ENCODE data around the gene FZD8. TPM values are rescaled to one million over a fixed set of nuclear protein-coding genes. Genes with fewer than 3 reads are reported as not detected.

FZD8 gene
- polyA plus RNA-seq, 2 donors: 0.35 to 0.72 TPM

DNA sequence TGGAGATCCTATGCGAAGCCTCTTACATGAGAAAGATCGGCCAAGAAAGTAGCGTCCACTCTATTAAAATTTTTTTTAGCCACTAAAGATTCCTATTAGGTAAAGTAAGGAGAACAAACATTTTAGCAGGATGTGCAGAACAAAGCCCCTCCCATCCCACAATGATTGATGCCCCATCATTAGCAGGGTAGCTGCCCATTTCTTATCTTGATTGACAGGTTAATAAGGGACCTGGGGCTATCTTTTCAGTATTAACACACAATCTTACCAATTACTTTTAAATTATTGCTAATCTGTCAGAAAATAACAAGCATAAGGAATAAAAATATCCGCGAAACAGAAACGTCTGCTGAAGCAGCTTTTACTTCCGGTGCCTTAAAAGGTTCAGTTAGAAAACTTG, 5.1 kb downstream of the FZD8 start:
- no peak overlapping the region for H3K4me3 ChIP-seq (ENCODE audit: low read depth in 1 of 2, low read length in 2 of 2)
- no peak overlapping the region for H3K27ac ChIP-seq (ENCODE audit: low read depth in 2 of 2, low read length in 1 of 2)
- H3K27me3 ChIP-seq (ENCODE audit: control insufficient read depth in 1 of 2, insufficient read depth in 2 of 2, low read length in 2 of 2): peaks cover 0 to 5% of the 10 kb centered on the region in 2 donors
- WGBS, 2 donors: 67 to 77% methylated on average over 7 of the region's 7 CpGs
- peaks cover 7 to 13% of the 10 kb centered on the region in 2 donors for H3K4me1 ChIP-seq (ENCODE audit: control insufficient read depth in 2 of 2, insufficient read depth in 2 of 2, low read length in 1 of 2)
- H3K36me3 ChIP-seq (ENCODE audit: control insufficient read depth in 2 of 2, insufficient read depth in 2 of 2, low read length in 1 of 2): no peaks in the 10 kb centered on the region
- peaks cover 0 to 3% of the 10 kb centered on the region in 2 donors for H3K9me3 ChIP-seq (ENCODE audit: control insufficient read depth in 2 of 2, insufficient read depth in 1 of 2, low read depth in 1 of 2, low read length in 1 of 2)

DNA sequence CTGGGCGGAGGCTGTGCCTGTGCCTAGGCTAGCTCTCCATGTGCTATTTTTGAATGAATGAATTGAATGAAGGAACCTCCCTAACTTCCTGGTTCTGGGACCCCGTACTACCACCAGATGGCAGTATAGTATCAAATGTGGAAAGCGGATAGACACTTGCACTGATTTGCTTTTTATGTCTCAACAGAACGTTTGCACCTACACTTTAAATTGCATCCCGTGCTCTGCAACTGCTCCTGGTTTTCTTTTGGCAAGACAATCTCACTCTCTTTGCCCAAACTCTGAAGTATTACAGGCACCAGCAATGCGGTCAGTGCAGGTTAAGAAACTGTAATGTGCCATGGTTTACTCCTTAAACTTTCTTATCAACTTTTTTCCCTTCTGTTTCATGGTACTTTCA, 6.5 kb downstream of the FZD8 start:
- Histone ChIP-seq H3K36me3 (ENCODE audit: control insufficient read depth in 2 of 2, insufficient read depth in 2 of 2, low read length in 1 of 2) (no peaks in the 10 kb centered on the region), H3K9me3 (ENCODE audit: control insufficient read depth in 2 of 2, insufficient read depth in 1 of 2, low read depth in 1 of 2, low read length in 1 of 2) (peaks cover 0 to 3% of the 10 kb centered on the region in 2 donors), H3K4me3 (ENCODE audit: low read depth in 1 of 2, low read length in 2 of 2) (no peak overlapping the region), H3K27ac (ENCODE audit: low read depth in 2 of 2, low read length in 1 of 2) (no peak overlapping the region), H3K27me3 (ENCODE audit: control insufficient read depth in 1 of 2, insufficient read depth in 2 of 2, low read length in 2 of 2) (peaks cover 0 to 5% of the 10 kb centered on the region in 2 donors), H3K4me1 (ENCODE audit: control insufficient read depth in 2 of 2, insufficient read depth in 2 of 2, low read length in 1 of 2) (peaks cover 7 to 13% of the 10 kb centered on the region in 2 donors)
- 12 to 14% methylated on average over 6 of the region's 6 CpGs for WGBS, 2 donors

DNA sequence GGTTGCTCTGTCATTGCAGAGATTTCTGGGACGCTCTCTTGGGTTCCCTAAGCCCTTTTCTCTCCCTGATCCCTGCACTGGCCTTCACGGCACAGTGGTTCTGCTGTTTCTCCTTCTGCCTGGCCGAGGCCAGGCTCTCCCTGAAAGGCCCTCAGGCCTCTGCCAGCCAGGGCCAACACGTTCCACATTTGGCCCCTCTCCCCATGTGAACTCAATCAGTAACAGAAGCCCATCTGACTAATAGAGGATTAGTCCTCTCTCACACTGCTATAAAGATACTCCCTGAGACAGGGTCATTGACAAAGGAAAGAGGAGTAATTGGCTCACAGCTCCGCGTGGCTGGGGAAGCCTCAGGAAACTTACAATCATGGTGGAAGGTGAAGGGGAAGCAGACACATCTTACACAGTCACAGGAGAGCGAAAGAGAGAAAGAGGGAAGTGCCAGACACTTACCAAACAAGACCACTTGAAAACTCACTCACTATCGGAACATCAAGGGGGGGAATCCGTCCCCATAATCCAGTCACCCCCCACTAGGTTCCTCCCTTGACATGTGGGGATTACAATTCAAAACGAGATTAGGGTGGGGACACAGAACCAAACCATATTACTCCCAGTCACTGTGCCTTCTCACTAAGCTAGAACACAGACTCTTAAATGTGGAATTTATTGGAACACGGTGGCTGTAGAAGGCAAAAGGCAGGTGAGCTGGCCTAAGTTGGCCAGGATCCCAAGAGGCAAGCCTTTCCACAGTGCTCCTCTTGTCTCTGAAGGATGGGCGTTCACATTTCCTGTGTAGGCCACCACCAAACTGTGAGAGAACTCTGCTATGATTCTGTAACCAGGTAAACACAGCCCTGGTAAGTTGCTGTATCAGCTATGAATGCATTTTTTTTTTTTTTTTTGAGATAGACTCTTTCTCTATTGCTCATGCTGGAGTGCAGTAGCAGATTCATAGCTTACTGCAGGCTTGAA, 8.8 kb downstream of the FZD8 start:
- H3K4me1 ChIP-seq (ENCODE audit: control insufficient read depth in 2 of 2, insufficient read depth in 2 of 2, low read length in 1 of 2): no peaks in the 10 kb centered on the region
- 54 to 57% methylated on average over 12 of the region's 12 CpGs for WGBS, 2 donors
- no peak overlapping the region for H3K27ac ChIP-seq (ENCODE audit: low read depth in 2 of 2, low read length in 1 of 2)
- H3K4me3 ChIP-seq (ENCODE audit: low read depth in 1 of 2, low read length in 2 of 2): no peak overlapping the region
- no peaks in the 10 kb centered on the region for H3K27me3 ChIP-seq (ENCODE audit: control insufficient read depth in 1 of 2, insufficient read depth in 2 of 2, low read length in 2 of 2)
- H3K36me3 ChIP-seq (ENCODE audit: control insufficient read depth in 2 of 2, insufficient read depth in 2 of 2, low read length in 1 of 2): no peaks in the 10 kb centered on the region
- H3K9me3 ChIP-seq (ENCODE audit: control insufficient read depth in 2 of 2, insufficient read depth in 1 of 2, low read depth in 1 of 2, low read length in 1 of 2): no peaks in the 10 kb centered on the region

DNA sequence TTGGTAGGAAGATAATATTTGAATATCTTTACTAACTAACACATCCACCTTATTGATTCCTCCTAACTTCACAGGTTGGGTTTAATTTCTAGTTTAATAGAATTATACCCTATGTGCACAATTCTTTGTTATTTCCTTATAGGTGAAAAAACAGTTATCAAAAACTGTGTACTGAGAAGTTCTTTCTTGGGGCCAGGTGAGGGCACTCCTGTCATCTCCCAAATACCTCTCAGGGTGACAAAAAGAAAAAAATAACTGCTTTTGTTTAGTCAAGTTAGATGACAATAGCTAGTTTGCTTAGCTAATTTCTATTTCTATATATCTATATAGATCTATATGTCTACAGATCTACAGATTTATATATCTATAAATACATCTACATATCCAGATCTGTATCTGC, 10.1 kb downstream of the FZD8 start:
- no peaks in the 10 kb centered on the region for H3K9me3 ChIP-seq (ENCODE audit: control insufficient read depth in 2 of 2, insufficient read depth in 1 of 2, low read depth in 1 of 2, low read length in 1 of 2)
- H3K27me3 ChIP-seq (ENCODE audit: control insufficient read depth in 1 of 2, insufficient read depth in 2 of 2, low read length in 2 of 2): peaks cover 0 to under 1% of the 10 kb centered on the region in 2 donors
- H3K27ac ChIP-seq (ENCODE audit: low read depth in 2 of 2, low read length in 1 of 2): no peak overlapping the region
- H3K36me3 ChIP-seq (ENCODE audit: control insufficient read depth in 2 of 2, insufficient read depth in 2 of 2, low read length in 1 of 2): no peaks in the 10 kb centered on the region
- H3K4me3 ChIP-seq (ENCODE audit: low read depth in 1 of 2, low read length in 2 of 2): no peak overlapping the region
- no peaks in the 10 kb centered on the region for H3K4me1 ChIP-seq (ENCODE audit: control insufficient read depth in 2 of 2, insufficient read depth in 2 of 2, low read length in 1 of 2)

DNA sequence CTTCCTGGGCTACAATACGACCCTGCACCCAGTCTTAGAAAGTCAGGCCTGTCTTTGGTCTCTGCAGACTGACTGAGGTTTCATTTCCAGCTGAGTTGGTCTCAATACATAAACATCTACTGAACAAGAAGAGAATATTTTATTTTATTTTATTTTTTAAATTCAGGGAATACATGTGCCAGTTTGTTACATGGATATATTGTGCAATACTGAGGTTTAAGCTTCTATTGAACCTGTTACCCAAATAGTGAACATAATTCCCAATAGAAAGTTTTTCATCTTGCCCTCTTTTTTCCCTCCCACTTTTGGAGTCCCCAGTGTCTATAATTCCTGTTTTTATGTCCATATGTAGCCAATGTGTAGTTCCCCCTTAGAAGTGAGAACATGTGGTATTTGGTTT, 10.7 kb downstream of the FZD8 start:
- 88 to 89% methylated on average over 1 of the region's 1 CpG for WGBS, 2 donors
- H3K9me3 ChIP-seq (ENCODE audit: control insufficient read depth in 2 of 2, insufficient read depth in 1 of 2, low read depth in 1 of 2, low read length in 1 of 2): no peaks in the 10 kb centered on the region
- no peaks in the 10 kb centered on the region for H3K36me3 ChIP-seq (ENCODE audit: control insufficient read depth in 2 of 2, insufficient read depth in 2 of 2, low read length in 1 of 2)
- H3K4me3 ChIP-seq (ENCODE audit: low read depth in 1 of 2, low read length in 2 of 2): no peak overlapping the region
- H3K4me1 ChIP-seq (ENCODE audit: control insufficient read depth in 2 of 2, insufficient read depth in 2 of 2, low read length in 1 of 2): no peaks in the 10 kb centered on the region
- no peak overlapping the region for H3K27ac ChIP-seq (ENCODE audit: low read depth in 2 of 2, low read length in 1 of 2)
- H3K27me3 ChIP-seq (ENCODE audit: control insufficient read depth in 1 of 2, insufficient read depth in 2 of 2, low read length in 2 of 2): peaks cover 0 to 6% of the 10 kb centered on the region in 2 donors

DNA sequence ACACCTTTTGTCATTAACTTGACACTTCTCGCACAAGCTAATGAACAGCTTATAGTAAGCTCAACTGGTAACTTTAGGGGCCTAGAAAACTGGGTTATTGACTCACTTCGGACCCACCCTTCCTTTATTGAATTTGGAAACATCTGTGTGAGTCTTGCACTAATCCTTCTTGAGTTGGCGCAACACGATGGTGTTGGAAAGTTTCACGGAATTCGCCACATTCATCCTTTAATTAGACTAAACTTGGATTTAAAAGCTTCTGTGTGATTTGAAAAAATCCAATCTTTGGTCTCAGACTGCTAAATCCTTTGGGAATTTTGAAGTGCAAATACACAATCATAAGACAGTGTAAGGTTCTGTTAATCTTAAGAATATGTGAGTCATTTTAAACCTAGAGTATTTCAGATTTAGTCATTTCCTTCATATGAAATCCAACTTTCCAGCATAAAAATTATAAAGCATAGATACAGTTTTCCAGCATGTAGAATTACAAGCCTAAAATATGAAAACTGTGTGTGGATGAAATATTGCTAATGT, 15.1 kb downstream of the FZD8 start:
- 74 to 77% methylated on average over 6 of the region's 6 CpGs for WGBS, 2 donors
- Histone ChIP-seq H3K36me3 (ENCODE audit: control insufficient read depth in 2 of 2, insufficient read depth in 2 of 2, low read length in 1 of 2) (no peaks in the 10 kb centered on the region), H3K27ac (ENCODE audit: low read depth in 2 of 2, low read length in 1 of 2) (no peak overlapping the region), H3K27me3 (ENCODE audit: control insufficient read depth in 1 of 2, insufficient read depth in 2 of 2, low read length in 2 of 2) (peaks cover 0 to 6% of the 10 kb centered on the region in 2 donors), H3K4me1 (ENCODE audit: control insufficient read depth in 2 of 2, insufficient read depth in 2 of 2, low read length in 1 of 2) (no peaks in the 10 kb centered on the region), H3K4me3 (ENCODE audit: low read depth in 1 of 2, low read length in 2 of 2) (no peak overlapping the region), H3K9me3 (ENCODE audit: control insufficient read depth in 2 of 2, insufficient read depth in 1 of 2, low read depth in 1 of 2, low read length in 1 of 2) (no peaks in the 10 kb centered on the region)

DNA sequence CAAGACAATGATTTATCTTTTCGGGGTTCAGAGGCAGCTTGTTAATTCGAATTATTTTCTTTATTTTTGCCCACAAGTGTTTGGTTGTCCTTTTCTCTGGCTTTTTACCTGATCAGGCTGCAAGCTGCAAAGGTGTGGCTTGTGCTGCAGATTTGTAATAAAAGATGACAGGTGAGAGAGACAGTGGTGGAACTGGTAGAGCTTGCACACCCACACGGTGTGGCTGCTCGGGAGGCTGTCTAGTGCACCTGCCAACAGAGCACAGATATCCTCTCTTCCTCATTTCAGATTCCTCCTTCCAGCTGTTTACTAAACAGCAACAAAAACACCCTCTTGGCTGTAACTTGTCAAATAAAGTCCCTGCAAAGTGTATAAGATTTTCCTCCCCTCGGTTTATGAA, 27.8 kb downstream of the FZD8 start:
- Histone ChIP-seq H3K36me3 (ENCODE audit: control insufficient read depth in 2 of 2, insufficient read depth in 2 of 2, low read length in 1 of 2) (no peaks in the 10 kb centered on the region), H3K4me1 (ENCODE audit: control insufficient read depth in 2 of 2, insufficient read depth in 2 of 2, low read length in 1 of 2) (no peaks in the 10 kb centered on the region), H3K9me3 (ENCODE audit: control insufficient read depth in 2 of 2, insufficient read depth in 1 of 2, low read depth in 1 of 2, low read length in 1 of 2) (no peaks in the 10 kb centered on the region), H3K27me3 (ENCODE audit: control insufficient read depth in 1 of 2, insufficient read depth in 2 of 2, low read length in 2 of 2) (no peaks in the 10 kb centered on the region), H3K27ac (ENCODE audit: low read depth in 2 of 2, low read length in 1 of 2) (no peak overlapping the region), H3K4me3 (ENCODE audit: low read depth in 1 of 2, low read length in 2 of 2) (no peak overlapping the region)
- WGBS, 2 donors: 46 to 51% methylated on average over 5 of the region's 5 CpGs

DNA sequence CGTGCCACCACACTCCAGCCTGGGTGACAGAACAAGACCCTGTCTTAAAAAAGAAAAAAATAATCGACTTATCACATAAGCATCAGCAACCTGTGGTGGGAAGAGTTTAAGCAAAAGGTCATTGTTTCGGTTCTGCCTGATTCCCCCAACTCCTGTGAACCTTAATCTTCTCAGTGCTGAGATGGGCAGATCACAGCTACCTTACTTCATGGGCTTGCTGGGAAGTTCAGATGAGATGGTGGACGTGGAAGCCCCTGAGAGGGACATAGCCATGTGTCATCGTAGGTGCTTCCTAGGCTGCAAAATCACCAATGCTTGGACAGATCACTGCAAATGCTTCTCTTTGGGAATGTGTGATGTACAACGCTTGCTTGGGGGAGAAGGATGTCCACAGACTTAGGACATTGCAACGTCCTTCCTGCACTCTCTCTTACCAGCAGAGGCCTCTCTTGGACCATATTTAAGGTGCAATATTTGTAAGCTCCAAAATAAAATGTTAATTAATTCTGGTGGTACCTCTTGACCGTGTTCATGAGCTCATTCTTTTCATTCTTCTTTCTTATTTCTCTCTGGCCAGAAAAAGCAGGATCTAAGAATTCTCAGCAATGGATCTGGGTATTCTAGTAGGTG, 28.4 kb downstream of the FZD8 start:
- H3K36me3 ChIP-seq (ENCODE audit: control insufficient read depth in 2 of 2, insufficient read depth in 2 of 2, low read length in 1 of 2): no peaks in the 10 kb centered on the region
- H3K27ac ChIP-seq (ENCODE audit: low read depth in 2 of 2, low read length in 1 of 2): no peak overlapping the region
- 63 to 66% methylated on average over 8 of the region's 8 CpGs for WGBS, 2 donors
- H3K4me3 ChIP-seq (ENCODE audit: low read depth in 1 of 2, low read length in 2 of 2): no peak overlapping the region
- H3K9me3 ChIP-seq (ENCODE audit: control insufficient read depth in 2 of 2, insufficient read depth in 1 of 2, low read depth in 1 of 2, low read length in 1 of 2): no peaks in the 10 kb centered on the region
- no peaks in the 10 kb centered on the region for H3K27me3 ChIP-seq (ENCODE audit: control insufficient read depth in 1 of 2, insufficient read depth in 2 of 2, low read length in 2 of 2)
- H3K4me1 ChIP-seq (ENCODE audit: control insufficient read depth in 2 of 2, insufficient read depth in 2 of 2, low read length in 1 of 2): no peaks in the 10 kb centered on the region

DNA sequence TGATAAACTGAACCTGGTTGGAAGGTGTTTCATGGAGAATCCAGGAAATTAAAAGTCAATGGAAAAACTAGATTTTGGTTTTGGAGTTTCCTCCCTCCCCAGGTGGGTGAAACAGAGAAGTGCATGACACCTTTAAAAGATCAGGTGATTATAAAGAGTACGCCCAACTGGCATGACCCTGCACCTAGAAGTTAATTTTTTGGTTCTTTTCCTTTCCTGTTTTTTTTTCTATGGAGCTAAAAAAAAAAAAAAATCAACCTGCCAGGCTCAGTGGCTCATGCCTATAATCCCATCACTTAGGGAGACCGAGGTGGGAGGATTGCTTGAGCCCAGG, 29.0 kb downstream of the FZD8 start:
- no peak overlapping the region for H3K4me3 ChIP-seq (ENCODE audit: low read depth in 1 of 2, low read length in 2 of 2)
- H3K36me3 ChIP-seq (ENCODE audit: control insufficient read depth in 2 of 2, insufficient read depth in 2 of 2, low read length in 1 of 2): no peaks in the 10 kb centered on the region
- peaks cover 0 to 2% of the 10 kb centered on the region in 2 donors for H3K27me3 ChIP-seq (ENCODE audit: control insufficient read depth in 1 of 2, insufficient read depth in 2 of 2, low read length in 2 of 2)
- H3K9me3 ChIP-seq (ENCODE audit: control insufficient read depth in 2 of 2, insufficient read depth in 1 of 2, low read depth in 1 of 2, low read length in 1 of 2): no peaks in the 10 kb centered on the region
- H3K4me1 ChIP-seq (ENCODE audit: control insufficient read depth in 2 of 2, insufficient read depth in 2 of 2, low read length in 1 of 2): no peaks in the 10 kb centered on the region
- WGBS, 2 donors: 55 to 58% methylated on average over 2 of the region's 2 CpGs
- H3K27ac ChIP-seq (ENCODE audit: low read depth in 2 of 2, low read length in 1 of 2): no peak overlapping the region
